NCI-H446 (cell line): Measurements from ENCODE around the gene ELP6.

ENCODE experiments used
- DNase-seq, 2 experiments: peaks; one replicate each; lab custom pipeline; 2025; lab: John Stamatoyannopoulos, UW

The ELP6 gene

GRCh38 chr3:47513125-47513929 is at the start of gene ELP6:
Gene ELP6 (minus strand): TSS chr3:47513712. CDS start chr3:47513590, 122 bp downstream.
- DNase-seq = peak; percentile 92 to 94

GRCh38 chr3:47556351-47556750 is 42.8 kb upstream of the ELP6 start:
- no peak for DNase-seq

- no peak for DNase-seq
Observed at GRCh38 chr3:47554335-47554734, 40.8 kb upstream of the ELP6 start.

- no peak for DNase-seq
Observed at GRCh38 chr3:47553407-47553806, 39.9 kb upstream of the ELP6 start.

- DNase-seq = no peak
Observed at GRCh38 chr3:47542471-47543173, 29.1 kb upstream of the ELP6 start.

GRCh38 chr3:47541583-47542108 is 28.1 kb upstream of the ELP6 start:
- DNase-seq = no peak

GRCh38 chr3:47540281-47540680 is 26.8 kb upstream of the ELP6 start:
- DNase-seq = no peak

- DNase-seq = no peak
Observed at GRCh38 chr3:47536967-47537366, 23.5 kb upstream of the ELP6 start.

GRCh38 chr3:47536221-47536891 is 22.8 kb upstream of the ELP6 start:
- no peak for DNase-seq

- DNase-seq = no peak
Observed at GRCh38 chr3:47533996-47534454, 20.5 kb upstream of the ELP6 start.

GRCh38 chr3:47533481-47533880 is 20.0 kb upstream of the ELP6 start:
- DNase-seq = no peak

- no peak for DNase-seq
Observed at GRCh38 chr3:47527952-47528725, 14.6 kb upstream of the ELP6 start.

GRCh38 chr3:47525617-47526016 is 12.1 kb upstream of the ELP6 start:
- DNase-seq = no peak

GRCh38 chr3:47523310-47524073 is 10.0 kb upstream of the ELP6 start:
- no peak for DNase-seq

- DNase-seq = peak in 1 of 2 experiments; percentile 59
Observed at GRCh38 chr3:47522082-47522987, 8.8 kb upstream of the ELP6 start.

- DNase-seq = no peak
Observed at GRCh38 chr3:47520756-47521155, 7.2 kb upstream of the ELP6 start.

- DNase-seq = no peak
Observed at GRCh38 chr3:47517937-47518336, 4.4 kb upstream of the ELP6 start.

GRCh38 chr3:47515864-47516319 is 2.4 kb upstream of the ELP6 start:
- no peak for DNase-seq

- no peak for DNase-seq
Observed at GRCh38 chr3:47515100-47515499, 1.6 kb upstream of the ELP6 start.
